ENCODE measurements around the gene OR2C3.

DNA sequence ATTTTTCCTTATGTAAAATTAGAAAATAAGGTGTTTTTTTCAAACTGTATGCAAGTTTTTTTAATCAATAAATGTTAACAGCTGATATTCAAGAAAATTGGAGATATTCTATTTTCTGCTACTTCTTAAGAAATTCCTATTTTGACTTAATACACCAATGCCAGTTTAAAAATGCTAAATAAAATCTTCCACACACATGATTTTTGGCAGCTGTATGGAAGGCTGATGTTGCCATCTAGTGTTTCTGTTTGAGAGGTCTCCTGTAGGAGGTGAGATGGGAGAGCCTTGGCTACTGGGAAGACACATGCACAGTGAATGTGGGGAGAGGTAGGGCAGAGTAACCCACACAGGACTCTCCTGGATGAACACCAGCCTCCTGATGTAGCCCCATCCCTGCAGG, 49.2 kb downstream of the OR2C3 start:
- TF ChIP-seq, protein P1, sequence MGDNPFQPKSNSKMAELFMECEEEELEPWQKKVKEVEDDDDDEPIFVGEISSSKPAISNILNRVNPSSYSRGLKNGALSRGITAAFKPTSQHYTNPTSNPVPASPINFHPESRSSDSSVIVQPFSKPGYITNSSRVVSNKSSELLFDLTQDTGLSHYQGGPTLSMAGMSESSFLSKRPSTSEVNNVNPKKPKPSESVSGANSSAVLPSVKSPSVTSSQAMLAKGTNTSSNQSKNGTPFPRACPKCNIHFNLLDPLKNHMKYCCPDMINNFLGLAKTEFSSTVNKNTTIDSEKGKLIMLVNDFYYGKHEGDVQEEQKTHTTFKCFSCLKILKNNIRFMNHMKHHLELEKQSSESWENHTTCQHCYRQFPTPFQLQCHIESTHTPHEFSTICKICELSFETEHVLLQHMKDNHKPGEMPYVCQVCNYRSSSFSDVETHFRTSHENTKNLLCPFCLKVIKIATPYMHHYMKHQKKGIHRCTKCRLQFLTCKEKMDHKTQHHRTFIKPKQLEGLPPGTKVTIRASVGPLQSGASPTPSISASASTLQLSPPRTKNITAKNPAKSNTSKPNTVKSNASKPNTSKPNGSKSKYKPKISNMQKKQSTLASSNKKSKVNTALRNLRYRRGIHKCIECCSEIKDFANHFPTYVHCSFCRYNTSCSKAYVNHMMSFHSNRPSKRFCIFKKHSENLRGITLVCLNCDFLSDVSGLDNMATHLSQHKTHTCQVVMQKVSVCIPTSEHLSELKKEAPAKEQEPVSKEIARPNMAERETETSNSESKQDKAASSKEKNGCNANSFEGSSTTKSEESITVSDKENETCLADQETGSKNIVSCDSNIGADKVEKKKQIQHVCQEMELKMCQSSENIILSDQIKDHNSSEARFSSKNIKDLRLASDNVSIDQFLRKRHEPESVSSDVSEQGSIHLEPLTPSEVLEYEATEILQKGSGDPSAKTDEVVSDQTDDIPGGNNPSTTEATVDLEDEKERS (CRISPR knock-in tag; IDR thresholded peaks at IDR 0.05) = no peak
- TF ChIP-seq ZNF232 (CRISPR knock-in tag; IDR thresholded peaks at IDR 0.05; ENCODE audit: borderline replicate concordance) (no peak), KAT8 (CRISPR knock-in tag; IDR thresholded peaks at IDR 0.05) (no peak), MYC (CRISPR knock-in tag; IDR thresholded peaks at IDR 0.05; ENCODE audit: borderline replicate concordance) (no peak), POGZ (CRISPR knock-in tag; IDR thresholded peaks at IDR 0.05) (no peak), KDM5B (CRISPR knock-in tag; IDR thresholded peaks at IDR 0.05; ENCODE audit: borderline replicate concordance) (no peak), KAT7 (CRISPR knock-in tag; IDR thresholded peaks at IDR 0.05; ENCODE audit: borderline replicate concordance) (no peak)
- TF ChIP-seq, protein P2, sequence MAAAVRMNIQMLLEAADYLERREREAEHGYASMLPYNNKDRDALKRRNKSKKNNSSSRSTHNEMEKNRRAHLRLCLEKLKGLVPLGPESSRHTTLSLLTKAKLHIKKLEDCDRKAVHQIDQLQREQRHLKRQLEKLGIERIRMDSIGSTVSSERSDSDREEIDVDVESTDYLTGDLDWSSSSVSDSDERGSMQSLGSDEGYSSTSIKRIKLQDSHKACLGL (CRISPR knock-in tag; IDR thresholded peaks at IDR 0.05) = no peak
- TF ChIP-seq, protein P3, sequence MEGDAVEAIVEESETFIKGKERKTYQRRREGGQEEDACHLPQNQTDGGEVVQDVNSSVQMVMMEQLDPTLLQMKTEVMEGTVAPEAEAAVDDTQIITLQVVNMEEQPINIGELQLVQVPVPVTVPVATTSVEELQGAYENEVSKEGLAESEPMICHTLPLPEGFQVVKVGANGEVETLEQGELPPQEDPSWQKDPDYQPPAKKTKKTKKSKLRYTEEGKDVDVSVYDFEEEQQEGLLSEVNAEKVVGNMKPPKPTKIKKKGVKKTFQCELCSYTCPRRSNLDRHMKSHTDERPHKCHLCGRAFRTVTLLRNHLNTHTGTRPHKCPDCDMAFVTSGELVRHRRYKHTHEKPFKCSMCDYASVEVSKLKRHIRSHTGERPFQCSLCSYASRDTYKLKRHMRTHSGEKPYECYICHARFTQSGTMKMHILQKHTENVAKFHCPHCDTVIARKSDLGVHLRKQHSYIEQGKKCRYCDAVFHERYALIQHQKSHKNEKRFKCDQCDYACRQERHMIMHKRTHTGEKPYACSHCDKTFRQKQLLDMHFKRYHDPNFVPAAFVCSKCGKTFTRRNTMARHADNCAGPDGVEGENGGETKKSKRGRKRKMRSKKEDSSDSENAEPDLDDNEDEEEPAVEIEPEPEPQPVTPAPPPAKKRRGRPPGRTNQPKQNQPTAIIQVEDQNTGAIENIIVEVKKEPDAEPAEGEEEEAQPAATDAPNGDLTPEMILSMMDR (CRISPR knock-in tag; IDR thresholded peaks at IDR 0.05) = peak; percentile 62
- TF ChIP-seq, protein P4, sequence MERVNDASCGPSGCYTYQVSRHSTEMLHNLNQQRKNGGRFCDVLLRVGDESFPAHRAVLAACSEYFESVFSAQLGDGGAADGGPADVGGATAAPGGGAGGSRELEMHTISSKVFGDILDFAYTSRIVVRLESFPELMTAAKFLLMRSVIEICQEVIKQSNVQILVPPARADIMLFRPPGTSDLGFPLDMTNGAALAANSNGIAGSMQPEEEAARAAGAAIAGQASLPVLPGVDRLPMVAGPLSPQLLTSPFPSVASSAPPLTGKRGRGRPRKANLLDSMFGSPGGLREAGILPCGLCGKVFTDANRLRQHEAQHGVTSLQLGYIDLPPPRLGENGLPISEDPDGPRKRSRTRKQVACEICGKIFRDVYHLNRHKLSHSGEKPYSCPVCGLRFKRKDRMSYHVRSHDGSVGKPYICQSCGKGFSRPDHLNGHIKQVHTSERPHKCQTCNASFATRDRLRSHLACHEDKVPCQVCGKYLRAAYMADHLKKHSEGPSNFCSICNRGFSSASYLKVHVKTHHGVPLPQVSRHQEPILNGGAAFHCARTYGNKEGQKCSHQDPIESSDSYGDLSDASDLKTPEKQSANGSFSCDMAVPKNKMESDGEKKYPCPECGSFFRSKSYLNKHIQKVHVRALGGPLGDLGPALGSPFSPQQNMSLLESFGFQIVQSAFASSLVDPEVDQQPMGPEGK (CRISPR knock-in tag; IDR thresholded peaks at IDR 0.05) = no peak
- TF ChIP-seq, protein P5, sequence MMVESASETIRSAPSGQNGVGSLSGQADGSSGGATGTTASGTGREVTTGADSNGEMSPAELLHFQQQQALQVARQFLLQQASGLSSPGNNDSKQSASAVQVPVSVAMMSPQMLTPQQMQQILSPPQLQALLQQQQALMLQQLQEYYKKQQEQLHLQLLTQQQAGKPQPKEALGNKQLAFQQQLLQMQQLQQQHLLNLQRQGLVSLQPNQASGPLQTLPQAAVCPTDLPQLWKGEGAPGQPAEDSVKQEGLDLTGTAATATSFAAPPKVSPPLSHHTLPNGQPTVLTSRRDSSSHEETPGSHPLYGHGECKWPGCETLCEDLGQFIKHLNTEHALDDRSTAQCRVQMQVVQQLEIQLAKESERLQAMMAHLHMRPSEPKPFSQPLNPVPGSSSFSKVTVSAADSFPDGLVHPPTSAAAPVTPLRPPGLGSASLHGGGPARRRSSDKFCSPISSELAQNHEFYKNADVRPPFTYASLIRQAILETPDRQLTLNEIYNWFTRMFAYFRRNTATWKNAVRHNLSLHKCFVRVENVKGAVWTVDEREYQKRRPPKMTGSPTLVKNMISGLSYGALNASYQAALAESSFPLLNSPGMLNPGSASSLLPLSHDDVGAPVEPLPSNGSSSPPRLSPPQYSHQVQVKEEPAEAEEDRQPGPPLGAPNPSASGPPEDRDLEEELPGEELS (CRISPR knock-in tag; IDR thresholded peaks at IDR 0.05) = no peak

Measured in HepG2 (cell line).